CD8-positive, alpha-beta memory T cell (primary cell): ENCODE results near the gene POLR1A. TPM values are rescaled to one million over a fixed set of nuclear protein-coding genes. Genes with fewer than 3 reads are reported as not detected.

Experiments
- CTCF ChIA-PET: fragments of 350-600 bp; sonication (Branson Sonifier 250); formaldehyde crosslinking; loops from one replicate; lab custom pipeline; 2021; ENCODE audit warnings: antibody characterized with exemption; lab: Charles Lee
- POLR2A ChIA-PET: fragments of 350-600 bp; sonication (Branson Sonifier 250); formaldehyde crosslinking; loops from one replicate; lab custom pipeline; 2021; ENCODE audit warnings: antibody characterized with exemption; lab: Charles Lee
- DNase-seq, 5 donors: peaks; one replicate each; pipeline versions ENCODE4 v3.0.0 to v3.0.0-alpha.2; 2020 to 2022; ENCODE audit warnings: mixed read lengths in 1 of 5
- H3K27ac ChIP-seq: one replicate; pipeline ENCODE4 v1.7.0; 2013; ENCODE audit warnings: low read depth, mild to moderate bottlenecking, low read length, moderate library complexity
- H3K27me3 ChIP-seq: 2 replicates; pipeline ENCODE4 v1.7.0; 2013; ENCODE audit warnings: low read length, mild to moderate bottlenecking; ENCODE audit not compliant: insufficient read depth, poor library complexity, severe bottlenecking
- H3K36me3 ChIP-seq: 2 replicates; pipeline ENCODE4 v1.7.0; 2013; ENCODE audit warnings: mild to moderate bottlenecking, low read length, moderate library complexity; ENCODE audit not compliant: insufficient read depth
- H3K4me1 ChIP-seq: 2 replicates; pipeline ENCODE4 v1.7.0; 2013; ENCODE audit warnings: mild to moderate bottlenecking, low read length, moderate library complexity; ENCODE audit not compliant: insufficient read depth
- H3K4me3 ChIP-seq: 2 replicates; pipeline ENCODE4 v1.7.0; 2013; ENCODE audit warnings: mild to moderate bottlenecking, low read length
- H3K9me3 ChIP-seq: 2 replicates; pipeline ENCODE4 v1.7.0; 2013; ENCODE audit warnings: mild to moderate bottlenecking, low read length
- H3K27ac Mint-ChIP-seq, 8 donors: one replicate each; pipeline ENCODE4 v1.8.0; 2020 to 2021; ENCODE audit warnings: mixed read lengths in 8 of 8, mild to moderate bottlenecking in 6 of 8, inconsistent platforms in 3 of 8, moderate library complexity in 3 of 8
- H3K27me3 Mint-ChIP-seq, 2 donors: one replicate each; pipeline ENCODE4 v1.8.0; 2020 to 2021; ENCODE audit warnings: mixed read lengths in 2 of 2, mild to moderate bottlenecking in 1 of 2, moderate library complexity in 1 of 2
- H3K36me3 Mint-ChIP-seq, 3 donors: one replicate each; pipeline ENCODE4 v1.8.0; 2020 to 2021; ENCODE audit warnings: mixed read lengths in 3 of 3, inconsistent platforms in 1 of 3, mild to moderate bottlenecking in 1 of 3
- H3K4me1 Mint-ChIP-seq, 3 donors: one replicate each; pipeline ENCODE4 v1.8.0; 2020 to 2021; ENCODE audit warnings: mixed read lengths in 3 of 3, inconsistent platforms in 1 of 3, mild to moderate bottlenecking in 1 of 3
- H3K4me3 Mint-ChIP-seq, 7 donors: one replicate each; pipeline ENCODE4 v1.8.0; 2020 to 2021; ENCODE audit warnings: mixed read lengths in 7 of 7, mild to moderate bottlenecking in 6 of 7, moderate library complexity in 4 of 7, inconsistent platforms in 2 of 7
- H3K9me3 Mint-ChIP-seq, 5 donors: one replicate each; pipeline ENCODE4 v1.8.0; 2020 to 2022; ENCODE audit warnings: mixed read lengths in 5 of 5, mild to moderate bottlenecking in 3 of 5, moderate library complexity in 2 of 5, inconsistent platforms in 1 of 5
- polyA plus RNA-seq: library from polyadenylated mRNA; unstranded; fragments of 300-500 nt; fragmentation: Illumina TruSeq; gene quantifications from one replicate; pipeline ENCODE4 v1.2.3, GENCODE V29; 2021
- total RNA-seq, 2 experiments: library from RNA; stranded (reverse); gene quantifications; one replicate each; pipeline ENCODE4 v1.2.3, GENCODE V29; 2021

POLR1A gene
- total and polyA plus RNA-seq, 3 experiments from 2014 or later = 4.8 to 63.3 (median 60.3) TPM

- no peak overlapping the region for H3K4me3 ChIP-seq
- POLR2A ChIA-PET = no interaction called here
- Mint-ChIP-seq H3K27ac (no peak overlapping the region), H3K36me3 (no peaks in the 10 kb centered on the region), H3K9me3 (no peaks in the 10 kb centered on the region), H3K4me3 (no peak overlapping the region), H3K27me3 (no peaks in the 10 kb centered on the region), H3K4me1 (no peaks in the 10 kb centered on the region)
- no peaks in the 10 kb centered on the region for H3K9me3 ChIP-seq
- H3K4me1 ChIP-seq = no peaks in the 10 kb centered on the region
- H3K27ac ChIP-seq = no peak overlapping the region
- no peaks in the 10 kb centered on the region for H3K36me3 ChIP-seq
- CTCF ChIA-PET = no interaction called here
- H3K27me3 ChIP-seq = no peaks in the 10 kb centered on the region
- no peak for DNase-seq
These were observed 118.2 kb downstream of the POLR1A start for GRCh38 chr2:85987266-85988174.

DNA sequence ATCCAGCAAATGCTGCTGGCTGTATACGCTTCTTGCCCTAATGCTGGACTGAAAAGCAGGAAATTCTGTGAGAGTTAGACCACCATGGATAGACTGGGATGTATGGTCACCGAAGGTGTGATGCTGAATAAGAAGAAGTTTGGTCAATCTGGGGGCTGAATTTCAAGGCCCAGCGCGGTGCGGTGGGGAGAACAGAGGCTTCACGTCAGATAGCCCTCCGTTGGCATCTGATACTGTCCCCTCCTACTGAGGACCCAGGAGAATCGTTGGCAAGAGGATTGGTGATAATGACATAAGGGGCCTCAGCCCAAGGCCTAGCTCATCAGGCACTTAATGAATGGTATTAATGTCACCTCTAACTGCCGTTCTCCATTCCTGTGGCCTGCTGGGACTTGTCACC is 119.6 kb downstream of the POLR1A start:
- H3K27ac ChIP-seq = no peak overlapping the region
- H3K27me3 Mint-ChIP-seq = no peaks in the 10 kb centered on the region
- no peaks in the 10 kb centered on the region for H3K4me1 Mint-ChIP-seq
- CTCF ChIA-PET = no interaction called here
- no peaks in the 10 kb centered on the region for H3K9me3 Mint-ChIP-seq
- DNase-seq = no peak
- H3K9me3 ChIP-seq = no peaks in the 10 kb centered on the region
- H3K36me3 Mint-ChIP-seq = no peaks in the 10 kb centered on the region
- peak overlapping the region in 1 of 8 donors; percentile 25 for H3K27ac Mint-ChIP-seq
- H3K36me3 ChIP-seq = no peaks in the 10 kb centered on the region
- POLR2A ChIA-PET = no interaction called here
- H3K27me3 ChIP-seq = no peaks in the 10 kb centered on the region
- H3K4me3 Mint-ChIP-seq = no peak overlapping the region
- H3K4me1 ChIP-seq = no peaks in the 10 kb centered on the region
- H3K4me3 ChIP-seq = no peak overlapping the region

GRCh38 chr2:85984788-85985187 is 120.9 kb downstream of the POLR1A start:
- Mint-ChIP-seq H3K9me3 (no peaks in the 10 kb centered on the region), H3K4me3 (no peak overlapping the region), H3K4me1 (peaks cover 0 to 2% (median 0%) of the 10 kb centered on the region in 3 donors), H3K27ac (no peak overlapping the region), H3K27me3 (peaks cover 0 to 8% of the 10 kb centered on the region in 2 donors), H3K36me3 (no peaks in the 10 kb centered on the region)
- ChIA-PET POLR2A (no interaction called here), CTCF (no interaction called here)
- no peak for DNase-seq
- H3K27me3 ChIP-seq = no peaks in the 10 kb centered on the region
- H3K36me3 ChIP-seq = no peaks in the 10 kb centered on the region
- H3K27ac ChIP-seq = no peak overlapping the region
- no peak overlapping the region for H3K4me3 ChIP-seq
- no peaks in the 10 kb centered on the region for H3K9me3 ChIP-seq
- no peaks in the 10 kb centered on the region for H3K4me1 ChIP-seq

- CTCF ChIA-PET = no interaction called here
- no peaks in the 10 kb centered on the region for H3K9me3 ChIP-seq
- H3K4me3 Mint-ChIP-seq = no peak overlapping the region
- H3K4me3 ChIP-seq = no peak overlapping the region
- no peaks in the 10 kb centered on the region for H3K36me3 ChIP-seq
- no peaks in the 10 kb centered on the region for H3K27me3 ChIP-seq
- no peaks in the 10 kb centered on the region for H3K36me3 Mint-ChIP-seq
- peaks cover 0 to 8% of the 10 kb centered on the region in 2 donors for H3K27me3 Mint-ChIP-seq
- POLR2A ChIA-PET = no interaction called here
- no peak overlapping the region for H3K27ac Mint-ChIP-seq
- no peak overlapping the region for H3K27ac ChIP-seq
- H3K4me1 ChIP-seq = no peaks in the 10 kb centered on the region
- no peak for DNase-seq
- no peaks in the 10 kb centered on the region for H3K9me3 Mint-ChIP-seq
- peaks cover 0 to 2% (median 0%) of the 10 kb centered on the region in 3 donors for H3K4me1 Mint-ChIP-seq
These were observed 121.9 kb downstream of the POLR1A start for GRCh38 chr2:85983766-85984165.

DNA sequence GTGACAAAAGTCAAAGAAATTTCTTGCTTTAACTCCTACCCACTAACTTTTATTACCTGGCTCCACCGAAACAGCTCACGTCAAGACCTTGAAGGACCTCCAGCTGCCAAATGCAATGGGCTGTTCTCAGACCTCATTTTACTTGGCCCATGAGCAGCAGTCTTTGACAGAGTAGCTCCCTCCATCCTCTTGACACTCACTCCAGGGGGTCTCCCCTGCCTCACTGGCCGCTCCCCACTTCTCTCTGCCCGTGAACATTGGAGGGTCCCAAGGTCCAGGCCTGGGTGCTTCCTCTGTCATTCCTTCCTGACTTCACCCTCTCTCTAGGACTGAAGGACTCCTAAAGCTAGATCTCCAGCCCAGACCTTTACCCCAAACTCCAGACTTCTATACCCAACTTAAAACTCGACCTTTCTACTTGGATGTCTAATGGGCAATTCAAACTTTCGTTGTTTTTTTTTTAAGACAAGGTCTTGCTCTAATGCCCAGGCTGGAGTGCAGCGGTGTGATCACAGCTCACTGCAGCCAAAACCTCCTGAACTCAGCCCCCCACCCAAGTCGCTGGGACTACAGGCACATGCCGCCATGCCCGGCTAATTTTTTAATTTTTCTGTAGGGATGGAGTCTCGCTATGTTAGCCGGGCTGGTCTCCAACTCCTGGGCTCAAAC is 124.0 kb downstream of the POLR1A start:
- Histone ChIP-seq H3K4me1 (no peaks in the 10 kb centered on the region), H3K27ac (no peak overlapping the region), H3K9me3 (no peaks in the 10 kb centered on the region), H3K4me3 (no peak overlapping the region), H3K27me3 (no peaks in the 10 kb centered on the region), H3K36me3 (no peaks in the 10 kb centered on the region)
- Mint-ChIP-seq H3K4me1 (peaks cover 0 to 2% (median 0%) of the 10 kb centered on the region in 3 donors), H3K36me3 (no peaks in the 10 kb centered on the region), H3K4me3 (no peak overlapping the region), H3K27me3 (peaks cover 0 to 8% of the 10 kb centered on the region in 2 donors), H3K27ac (no peak overlapping the region), H3K9me3 (no peaks in the 10 kb centered on the region)
- ChIA-PET CTCF (no interaction called here), POLR2A (no interaction called here)
- DNase-seq = no peak

GRCh38 chr2:85978883-85979780 is 126.6 kb downstream of the POLR1A start:
- Mint-ChIP-seq H3K27ac (peak overlapping the region in 3 of 8 donors; percentile 5 to 93 (median 12)), H3K9me3 (no peaks in the 10 kb centered on the region), H3K4me3 (no peak overlapping the region), H3K36me3 (no peaks in the 10 kb centered on the region), H3K27me3 (peaks cover 0 to 8% of the 10 kb centered on the region in 2 donors), H3K4me1 (peaks cover 0 to 2% (median 0%) of the 10 kb centered on the region in 3 donors)
- DNase-seq = no peak
- no peaks in the 10 kb centered on the region for H3K27me3 ChIP-seq
- H3K4me1 ChIP-seq = no peaks in the 10 kb centered on the region
- H3K4me3 ChIP-seq = no peak overlapping the region
- no peaks in the 10 kb centered on the region for H3K36me3 ChIP-seq
- H3K27ac ChIP-seq = no peak overlapping the region
- no peaks in the 10 kb centered on the region for H3K9me3 ChIP-seq
- ChIA-PET POLR2A (no interaction called here), CTCF (no interaction called here)

DNA sequence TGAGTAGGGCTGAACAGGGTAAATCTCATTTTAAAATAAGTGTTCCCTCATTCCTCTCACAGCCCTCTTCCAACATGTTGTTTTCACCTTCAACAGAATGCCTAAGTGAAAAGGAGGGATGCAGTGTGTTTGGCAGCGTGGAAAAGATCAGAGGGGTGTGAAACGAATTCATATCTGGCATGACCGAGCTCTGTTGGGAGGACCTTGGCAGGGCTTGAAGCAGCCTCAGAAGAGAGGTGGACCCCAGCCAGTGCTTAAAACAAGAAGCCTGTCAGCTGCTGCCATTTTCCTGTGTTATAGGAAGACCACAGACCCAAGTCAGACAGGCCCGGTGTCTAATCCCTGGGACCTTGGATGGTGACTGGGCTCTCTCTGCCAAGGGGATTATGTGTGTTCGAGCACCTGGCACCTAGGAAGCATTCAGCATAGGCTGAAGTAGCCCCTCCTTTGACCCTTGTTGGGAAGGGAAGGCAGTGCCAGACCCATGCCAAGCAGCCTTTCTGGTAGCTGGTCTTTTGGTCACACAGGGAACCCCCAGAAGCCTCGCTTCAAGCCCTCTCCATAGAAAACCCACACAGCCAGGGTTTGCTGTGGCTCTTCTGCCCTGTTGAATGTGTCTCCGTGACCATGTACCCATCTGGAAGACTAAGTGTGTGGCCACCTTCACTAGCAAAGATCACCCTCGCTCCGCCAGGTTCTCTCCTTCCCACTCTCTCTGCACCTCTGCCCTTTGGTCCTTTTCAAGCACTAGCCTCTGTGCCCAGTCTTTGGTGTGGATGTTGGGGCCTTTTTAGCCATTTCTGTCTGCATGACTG is 129.4 kb downstream of the POLR1A start:
- H3K9me3 ChIP-seq = no peaks in the 10 kb centered on the region
- no peaks in the 10 kb centered on the region for H3K4me1 ChIP-seq
- H3K36me3 ChIP-seq = no peaks in the 10 kb centered on the region
- H3K4me3 ChIP-seq = no peak overlapping the region
- H3K27me3 ChIP-seq = no peaks in the 10 kb centered on the region
- Mint-ChIP-seq H3K9me3 (peaks cover 0 to 4% (median 0%) of the 10 kb centered on the region in 5 donors), H3K36me3 (no peaks in the 10 kb centered on the region), H3K4me1 (peaks cover 0 to 2% (median 0%) of the 10 kb centered on the region in 3 donors), H3K27ac (no peak overlapping the region), H3K4me3 (no peak overlapping the region), H3K27me3 (peaks cover 0 to 8% of the 10 kb centered on the region in 2 donors)
- H3K27ac ChIP-seq = no peak overlapping the region
- CTCF ChIA-PET = no interaction called here
- POLR2A ChIA-PET = no interaction called here
- DNase-seq = no peak
